ENCODE measurements around the gene IHH. TPM values are rescaled to one million over a fixed set of nuclear protein-coding genes. Genes with fewer than 3 reads are reported as not detected.

IHH gene
- total and polyA plus RNA-seq, 9 of the 15 experiments (the other 6 are each of a cell fraction or from before 2014, with no cell fraction given) = 0.07 TPM; not detected in 8

- DNase-seq (ENCODE audit: extremely low read depth in 1 of 4, low spot score in 3 of 4) (no peak), FAIRE-seq (no peak), ATAC-seq (no peak)
- Histone ChIP-seq H2AFZ (ENCODE audit: low read depth, low read length) (no peak overlapping the region), H3K4me3 (no peak overlapping the region), H3K4me1 (replicated peaks in 1 of 2; ENCODE audit: control insufficient read depth in 2 of 2, insufficient read depth in 2 of 2, low read length in 2 of 2) (no peaks in the 10 kb centered on the region), H3K27me3 (ENCODE audit: control insufficient read depth in 2 of 2, insufficient read depth in 2 of 2, low read length in 2 of 2) (peaks cover 3 to 24% of the 10 kb centered on the region in 2 experiments; a peak in 3 of 5 replicates), H3K4me2 (ENCODE audit: insufficient read depth, low read length) (no peak overlapping the region), H4K20me1 (replicated peaks; ENCODE audit: control insufficient read depth, insufficient read depth, low read length) (no peaks in the 10 kb centered on the region), H3K9me1 (ENCODE audit: control insufficient read depth, insufficient read depth, low read length) (peaks cover 3% of the 10 kb centered on the region), H3K79me2 (ENCODE audit: control insufficient read depth, insufficient read depth, low read length) (no peaks in the 10 kb centered on the region), H3K9ac (ENCODE audit: insufficient read depth in 1 of 2, low read depth in 2 of 2, low read length in 2 of 2) (no peak overlapping the region), H3K36me3 (ENCODE audit: control insufficient read depth, insufficient read depth, low read length) (no peaks in the 10 kb centered on the region), H3K9me3 (replicated peaks; ENCODE audit: control insufficient read depth, insufficient read depth, low read depth, low read length) (no peaks in the 10 kb centered on the region), H3K27ac (ENCODE audit: extremely low read depth, low read depth, low read length) (no peak overlapping the region)
- no TSS peak for BruUV-seq (replicated peaks)
- in situ Hi-C loops (cut with MboI) (no loop called here), intact Hi-C loops (cut with micrococcal nuclease) (no loop called here)
- ChIA-PET POLR2A (no interaction called here), CTCF (ENCODE audit: low intra/inter-chr PET ratio) (no interaction called here)
- 5% methylated on average over 2 of the region's 2 CpGs for WGBS (ENCODE audit: insufficient coverage, low coverage, missing lambda C conversion rate)
- TF ChIP-seq MAX (CRISPR knock-in tag; IDR thresholded peaks at IDR 0.05) (no peak), ZNF174 (CRISPR knock-in tag; IDR thresholded peaks at IDR 0.05) (no peak), RBM25 (IDR thresholded peaks at IDR 0.05; ENCODE audit: low read depth, low read length, severe bottlenecking) (no peak), POLR3A (IDR thresholded peaks at IDR 0.05; ENCODE audit: borderline replicate concordance, extremely low read depth, insufficient read depth, insufficient read length) (no peak), JUN (IDR thresholded peaks at IDR 0.05; ENCODE audit: borderline replicate concordance, low read depth, low read length) (no peak), JUN (CRISPR knock-in tag; IDR thresholded peaks at IDR 0.05; ENCODE audit: borderline replicate concordance) (no peak), GATA2 (CRISPR knock-in tag; IDR thresholded peaks at IDR 0.05) (no peak), FOXA1 (IDR thresholded peaks at IDR 0.05; ENCODE audit: borderline replicate concordance) (no peak), SIN3A (IDR thresholded peaks at IDR 0.05; ENCODE audit: borderline replicate concordance in 2 of 2, control insufficient read depth in 1 of 2, low read depth in 2 of 2, low read length in 2 of 2) (no peak), ZNF699 (CRISPR knock-in tag; IDR thresholded peaks at IDR 0.05; ENCODE audit: insufficient replicate concordance) (no peak), SMARCA5 (IDR thresholded peaks at IDR 0.05) (no peak), HMG20B (CRISPR knock-in tag; IDR thresholded peaks at IDR 0.05) (no peak), ERF (CRISPR knock-in tag; IDR thresholded peaks at IDR 0.05) (no peak), CREB1 (IDR thresholded peaks at IDR 0.05) (no peak), CREB1 (CRISPR knock-in tag; IDR thresholded peaks at IDR 0.05) (no peak)
- TF ChIP-seq, protein P1, sequence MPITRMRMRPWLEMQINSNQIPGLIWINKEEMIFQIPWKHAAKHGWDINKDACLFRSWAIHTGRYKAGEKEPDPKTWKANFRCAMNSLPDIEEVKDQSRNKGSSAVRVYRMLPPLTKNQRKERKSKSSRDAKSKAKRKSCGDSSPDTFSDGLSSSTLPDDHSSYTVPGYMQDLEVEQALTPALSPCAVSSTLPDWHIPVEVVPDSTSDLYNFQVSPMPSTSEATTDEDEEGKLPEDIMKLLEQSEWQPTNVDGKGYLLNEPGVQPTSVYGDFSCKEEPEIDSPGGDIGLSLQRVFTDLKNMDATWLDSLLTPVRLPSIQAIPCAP (CRISPR knock-in tag; IDR thresholded peaks at IDR 0.05; ENCODE audit: borderline replicate concordance) = no peak
- TF ChIP-seq, protein P2, sequence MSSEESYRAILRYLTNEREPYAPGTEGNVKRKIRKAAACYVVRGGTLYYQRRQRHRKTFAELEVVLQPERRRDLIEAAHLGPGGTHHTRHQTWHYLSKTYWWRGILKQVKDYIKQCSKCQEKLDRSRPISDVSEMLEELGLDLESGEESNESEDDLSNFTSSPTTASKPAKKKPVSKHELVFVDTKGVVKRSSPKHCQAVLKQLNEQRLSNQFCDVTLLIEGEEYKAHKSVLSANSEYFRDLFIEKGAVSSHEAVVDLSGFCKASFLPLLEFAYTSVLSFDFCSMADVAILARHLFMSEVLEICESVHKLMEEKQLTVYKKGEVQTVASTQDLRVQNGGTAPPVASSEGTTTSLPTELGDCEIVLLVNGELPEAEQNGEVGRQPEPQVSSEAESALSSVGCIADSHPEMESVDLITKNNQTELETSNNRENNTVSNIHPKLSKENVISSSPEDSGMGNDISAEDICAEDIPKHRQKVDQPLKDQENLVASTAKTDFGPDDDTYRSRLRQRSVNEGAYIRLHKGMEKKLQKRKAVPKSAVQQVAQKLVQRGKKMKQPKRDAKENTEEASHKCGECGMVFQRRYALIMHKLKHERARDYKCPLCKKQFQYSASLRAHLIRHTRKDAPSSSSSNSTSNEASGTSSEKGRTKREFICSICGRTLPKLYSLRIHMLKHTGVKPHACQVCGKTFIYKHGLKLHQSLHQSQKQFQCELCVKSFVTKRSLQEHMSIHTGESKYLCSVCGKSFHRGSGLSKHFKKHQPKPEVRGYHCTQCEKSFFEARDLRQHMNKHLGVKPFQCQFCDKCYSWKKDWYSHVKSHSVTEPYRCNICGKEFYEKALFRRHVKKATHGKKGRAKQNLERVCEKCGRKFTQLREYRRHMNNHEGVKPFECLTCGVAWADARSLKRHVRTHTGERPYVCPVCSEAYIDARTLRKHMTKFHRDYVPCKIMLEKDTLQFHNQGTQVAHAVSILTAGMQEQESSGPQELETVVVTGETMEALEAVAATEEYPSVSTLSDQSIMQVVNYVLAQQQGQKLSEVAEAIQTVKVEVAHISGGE (CRISPR knock-in tag; IDR thresholded peaks at IDR 0.05) = no peak
Measured at GRCh38 chr2:219042750-219043149, 18.0 kb downstream of the IHH start.
